Transverse colon (tissue), 3 donors: Measurements from ENCODE around the gene WLS.

Experiments used
- POLR2A ChIP-seq: fragments of 450-650 bp; IDR thresholded peaks from one replicate; pipeline ENCODE4 v1.6.1; 2016; ENCODE audit warnings: antibody characterized with exemption, mild to moderate bottlenecking, moderate library complexity
- TF ChIP-seq, protein P1 (sequence below), 5 experiments: fragments of 200-600 bp in 3 of 5; fragments of 450-650 bp in 2 of 5; sonication (generic) in 3 of 5; IDR thresholded peaks; 1 replicate in 2 of 5; 2 replicates in 3 of 5; pipeline ENCODE4 v1.5.1; 2016 to 2017; ENCODE audit warnings: antibody characterized with exemption in 5 of 5, inconsistent platforms in 3 of 5, mild to moderate bottlenecking in 2 of 5, moderate library complexity in 1 of 5

- TF ChIP-seq POLR2A = no peak
- TF ChIP-seq, protein P1, sequence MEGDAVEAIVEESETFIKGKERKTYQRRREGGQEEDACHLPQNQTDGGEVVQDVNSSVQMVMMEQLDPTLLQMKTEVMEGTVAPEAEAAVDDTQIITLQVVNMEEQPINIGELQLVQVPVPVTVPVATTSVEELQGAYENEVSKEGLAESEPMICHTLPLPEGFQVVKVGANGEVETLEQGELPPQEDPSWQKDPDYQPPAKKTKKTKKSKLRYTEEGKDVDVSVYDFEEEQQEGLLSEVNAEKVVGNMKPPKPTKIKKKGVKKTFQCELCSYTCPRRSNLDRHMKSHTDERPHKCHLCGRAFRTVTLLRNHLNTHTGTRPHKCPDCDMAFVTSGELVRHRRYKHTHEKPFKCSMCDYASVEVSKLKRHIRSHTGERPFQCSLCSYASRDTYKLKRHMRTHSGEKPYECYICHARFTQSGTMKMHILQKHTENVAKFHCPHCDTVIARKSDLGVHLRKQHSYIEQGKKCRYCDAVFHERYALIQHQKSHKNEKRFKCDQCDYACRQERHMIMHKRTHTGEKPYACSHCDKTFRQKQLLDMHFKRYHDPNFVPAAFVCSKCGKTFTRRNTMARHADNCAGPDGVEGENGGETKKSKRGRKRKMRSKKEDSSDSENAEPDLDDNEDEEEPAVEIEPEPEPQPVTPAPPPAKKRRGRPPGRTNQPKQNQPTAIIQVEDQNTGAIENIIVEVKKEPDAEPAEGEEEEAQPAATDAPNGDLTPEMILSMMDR (IDR thresholded peaks at IDR 0.05) = no peak
These were observed 74.9 kb downstream of the WLS start for GRCh38 chr1:68157416-68157815.
